ENCODE results near the gene DAZAP1.
"Not testable (repeated sequence)": the region's sequence is repeated elsewhere in the genome, so short reads cannot be mapped to it uniquely, and the experiment has no call there.

DAZAP1 gene

DNA sequence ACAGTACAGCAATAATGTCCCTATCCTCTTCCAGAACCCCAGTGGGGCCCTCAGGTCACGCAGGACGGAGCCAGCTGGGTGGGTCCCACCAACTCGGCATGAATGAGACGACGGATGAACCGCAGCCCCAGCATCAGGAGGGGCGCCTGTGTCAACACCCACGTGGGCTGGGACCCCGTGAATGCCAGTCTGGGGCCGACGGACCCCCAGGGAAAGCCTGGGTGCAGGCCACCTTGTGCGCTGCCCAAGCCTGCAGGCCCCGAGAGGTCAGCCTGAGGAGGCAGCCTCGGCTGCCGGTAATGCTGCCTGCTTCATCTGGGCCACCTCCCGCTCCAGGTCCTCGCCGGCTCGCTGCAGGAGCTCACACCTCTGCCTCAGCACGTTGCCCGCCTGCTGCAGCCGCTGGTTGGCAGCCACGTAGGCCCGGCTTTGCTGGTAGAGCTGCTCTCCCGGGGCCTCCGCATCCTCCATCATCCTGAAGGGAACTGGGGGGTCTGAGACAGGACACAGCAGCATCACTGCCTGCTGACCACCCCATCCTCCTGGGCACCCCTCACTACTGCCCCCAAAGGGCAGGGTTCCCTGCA, 67.5 kb downstream of the DAZAP1 start:
- no peak for DNase-seq

DNA sequence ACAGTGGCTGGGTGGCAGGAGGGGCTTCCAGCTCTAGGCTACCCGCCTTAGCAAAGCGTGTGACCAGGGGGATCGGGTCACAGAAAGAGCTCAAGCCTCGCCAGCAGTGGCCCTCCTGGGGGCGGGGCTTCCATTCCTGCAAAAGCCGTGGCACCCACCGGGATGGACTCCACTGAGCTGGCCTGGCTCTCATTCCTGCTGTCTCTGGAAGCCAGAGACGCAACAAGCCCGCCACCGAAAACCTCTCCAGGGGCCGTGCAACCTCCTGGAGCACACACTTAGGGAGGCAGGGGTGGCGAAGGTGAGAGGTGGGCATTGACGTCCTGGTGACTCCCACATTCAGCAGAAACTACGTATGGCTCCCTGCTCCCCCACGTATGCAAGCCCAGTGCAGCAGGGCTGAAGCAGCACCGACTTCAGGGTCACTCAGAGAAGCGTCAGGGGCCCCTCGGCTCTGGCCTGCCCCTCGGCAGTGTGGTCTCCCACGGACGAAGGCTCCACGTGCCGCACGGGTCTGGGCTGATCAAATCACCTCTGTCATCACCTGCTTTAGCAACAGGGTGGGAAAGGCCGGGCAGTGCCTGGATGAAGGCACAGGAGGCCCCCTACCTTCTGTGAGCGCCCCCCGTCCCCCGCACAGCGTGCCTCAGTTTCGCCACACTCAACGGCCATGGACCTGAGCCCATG, 68.5 kb downstream of the DAZAP1 start:
- no peak for DNase-seq

DNA sequence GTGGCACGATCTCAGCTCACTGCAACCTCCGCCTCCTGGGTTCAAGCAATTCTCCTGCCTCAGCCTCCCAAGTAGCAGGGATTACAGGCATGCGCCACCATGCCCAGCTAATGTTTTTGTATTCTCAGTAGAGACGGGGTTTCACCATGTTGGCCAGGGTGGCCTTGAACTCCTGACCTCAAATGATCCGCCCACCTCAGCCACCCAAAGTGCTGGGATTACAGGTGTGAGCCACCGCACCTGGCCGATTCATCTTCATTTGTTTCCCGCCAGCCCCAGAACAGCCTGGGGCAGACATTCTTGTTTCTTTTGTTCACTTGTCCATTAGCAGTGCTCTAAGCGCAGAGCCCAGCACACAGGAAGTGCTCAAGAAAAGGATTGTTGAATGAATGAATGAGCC, 69.7 kb downstream of the DAZAP1 start:
- DNase-seq, result not testable (repeated sequence)

DNA sequence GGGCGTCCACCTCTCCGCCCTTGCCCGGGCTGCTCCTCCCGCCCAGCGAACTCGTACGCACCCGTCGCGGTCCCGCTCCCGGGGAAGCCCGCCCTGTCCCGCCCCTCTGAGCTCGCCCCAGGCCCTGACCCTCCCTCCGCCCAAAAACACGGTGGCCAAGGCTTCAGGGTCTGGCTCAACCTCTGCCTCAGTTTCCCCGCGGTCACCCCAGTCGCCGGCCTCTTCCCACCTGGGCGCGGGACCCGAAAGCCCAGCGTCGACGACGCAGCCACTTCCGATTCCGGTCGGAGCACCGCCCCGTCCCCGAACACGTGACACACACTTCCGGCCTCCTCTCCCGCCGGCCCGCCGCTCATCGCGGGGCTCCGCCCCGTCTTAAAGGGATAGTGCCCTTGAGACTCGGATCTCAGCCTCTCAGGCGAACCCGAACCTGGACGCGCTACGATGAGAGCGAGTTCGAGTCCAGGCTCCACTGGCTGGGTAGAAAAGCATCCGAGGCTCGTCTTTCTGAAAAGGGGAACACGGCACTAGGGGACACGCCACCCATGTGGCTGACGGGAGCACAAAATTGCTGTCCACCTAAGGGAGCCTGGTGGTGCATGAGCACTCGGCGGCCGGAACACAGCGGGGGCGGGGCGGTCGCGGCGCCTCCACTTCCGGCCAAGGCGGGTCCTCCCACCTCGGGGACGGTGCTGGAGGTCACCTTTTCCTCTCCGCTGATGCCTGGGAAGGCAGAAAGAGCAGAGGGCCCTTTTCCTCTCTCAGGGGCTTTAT, 71.7 kb downstream of the DAZAP1 start, which contains the start of gene C19orf25:
Gene C19orf25, minus strand, starts transcription at position 282 of the 774 bp plus-strand sequence. CDS start 312 bp downstream, outside the sequence.
- DNase-seq, result peak; percentile 90

DNA sequence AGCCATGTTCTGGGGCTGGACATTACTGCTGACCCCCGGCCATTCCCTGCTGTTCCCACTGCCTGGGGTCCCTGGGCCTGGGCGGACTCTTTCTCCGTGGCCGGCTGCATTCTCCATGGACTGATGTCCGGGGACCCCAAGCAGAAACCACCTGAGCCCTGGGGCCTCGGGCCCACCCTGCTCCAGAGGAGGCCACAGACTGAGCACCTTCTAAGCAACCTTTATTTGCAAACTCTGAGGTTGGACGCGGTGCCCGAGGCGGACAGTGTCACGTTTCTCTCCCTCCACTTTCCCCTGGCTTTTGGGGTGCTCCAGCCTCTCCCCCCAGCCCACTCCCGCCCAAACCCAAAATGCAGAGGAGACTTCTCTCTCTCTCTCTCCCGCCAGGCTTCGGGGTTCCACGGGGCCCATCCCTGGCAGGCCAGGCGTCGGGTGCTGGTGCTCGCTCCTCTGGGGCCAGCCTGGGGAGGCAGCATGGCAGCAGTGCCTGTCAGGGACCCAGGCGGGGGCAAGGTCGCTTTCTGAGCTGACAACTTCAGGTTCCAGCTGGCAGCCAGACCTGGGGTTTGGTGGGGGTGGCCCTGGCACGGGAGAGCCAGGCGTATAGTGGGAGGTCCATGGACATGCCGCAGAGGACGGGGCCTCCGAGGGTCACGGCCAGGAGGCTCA, 74.0 kb downstream of the DAZAP1 start:
- no peak for DNase-seq

DNA sequence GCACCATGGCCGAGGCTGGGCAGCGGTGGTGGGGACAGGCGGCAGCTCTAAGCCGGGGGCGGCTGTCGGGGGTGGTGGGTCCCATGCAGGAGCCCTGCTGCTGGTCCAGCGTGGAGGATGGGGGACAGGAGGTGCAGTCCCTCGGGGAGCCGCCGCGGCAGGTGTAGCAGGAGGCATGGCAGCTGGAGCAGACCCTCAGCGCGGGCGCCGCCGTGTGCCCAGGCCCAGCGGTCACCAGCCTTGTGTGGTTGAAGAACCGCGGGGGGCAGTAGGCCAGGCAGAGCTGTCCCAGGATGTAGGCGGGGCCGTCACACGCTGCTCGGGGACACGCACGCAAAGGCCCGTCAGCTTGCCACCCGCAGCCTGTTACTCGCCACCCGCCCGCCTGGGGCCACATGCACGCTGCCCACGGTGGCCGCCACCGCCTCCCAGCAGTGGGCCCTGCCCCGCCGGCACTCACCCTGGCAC, 74.5 kb downstream of the DAZAP1 start:
- DNase-seq, result no peak

DNA sequence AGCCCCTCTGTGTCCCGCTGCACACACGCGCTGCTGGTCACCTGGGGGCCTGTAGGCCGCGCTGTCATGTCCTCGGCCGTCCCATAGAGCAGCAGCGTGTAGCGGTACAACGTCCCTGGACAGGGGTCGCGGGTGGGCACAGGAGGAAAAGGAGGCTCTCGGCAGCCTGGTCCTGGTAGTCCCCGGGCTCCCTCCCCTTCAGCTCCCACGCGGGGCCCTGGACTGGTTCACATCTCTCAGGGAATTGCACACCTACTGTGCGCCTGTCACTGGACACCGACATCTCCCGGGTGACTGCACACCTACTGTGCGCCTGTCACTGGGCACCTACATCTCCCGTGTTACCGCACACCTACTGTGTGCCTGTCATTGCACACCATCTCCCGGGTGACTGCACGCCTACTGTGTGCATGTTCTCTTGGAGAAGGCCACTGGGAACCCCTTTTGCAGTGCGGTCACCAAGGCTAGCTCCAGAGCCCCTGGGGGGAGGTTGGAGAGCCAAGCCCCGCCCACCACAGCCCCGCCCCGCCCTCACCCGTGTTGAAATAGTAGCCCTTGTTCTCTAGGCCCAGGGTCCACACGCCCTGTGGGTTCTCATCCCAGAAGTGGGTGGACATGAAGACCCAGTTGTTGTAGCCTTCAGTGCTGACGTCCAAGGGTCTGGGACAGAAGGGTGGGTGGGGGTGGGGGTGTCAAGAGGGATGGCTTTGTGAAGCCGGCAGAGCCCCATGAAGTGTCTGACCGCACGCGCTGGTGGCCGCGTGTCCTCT, 75.2 kb downstream of the DAZAP1 start:
- DNase-seq, result no peak

DNA sequence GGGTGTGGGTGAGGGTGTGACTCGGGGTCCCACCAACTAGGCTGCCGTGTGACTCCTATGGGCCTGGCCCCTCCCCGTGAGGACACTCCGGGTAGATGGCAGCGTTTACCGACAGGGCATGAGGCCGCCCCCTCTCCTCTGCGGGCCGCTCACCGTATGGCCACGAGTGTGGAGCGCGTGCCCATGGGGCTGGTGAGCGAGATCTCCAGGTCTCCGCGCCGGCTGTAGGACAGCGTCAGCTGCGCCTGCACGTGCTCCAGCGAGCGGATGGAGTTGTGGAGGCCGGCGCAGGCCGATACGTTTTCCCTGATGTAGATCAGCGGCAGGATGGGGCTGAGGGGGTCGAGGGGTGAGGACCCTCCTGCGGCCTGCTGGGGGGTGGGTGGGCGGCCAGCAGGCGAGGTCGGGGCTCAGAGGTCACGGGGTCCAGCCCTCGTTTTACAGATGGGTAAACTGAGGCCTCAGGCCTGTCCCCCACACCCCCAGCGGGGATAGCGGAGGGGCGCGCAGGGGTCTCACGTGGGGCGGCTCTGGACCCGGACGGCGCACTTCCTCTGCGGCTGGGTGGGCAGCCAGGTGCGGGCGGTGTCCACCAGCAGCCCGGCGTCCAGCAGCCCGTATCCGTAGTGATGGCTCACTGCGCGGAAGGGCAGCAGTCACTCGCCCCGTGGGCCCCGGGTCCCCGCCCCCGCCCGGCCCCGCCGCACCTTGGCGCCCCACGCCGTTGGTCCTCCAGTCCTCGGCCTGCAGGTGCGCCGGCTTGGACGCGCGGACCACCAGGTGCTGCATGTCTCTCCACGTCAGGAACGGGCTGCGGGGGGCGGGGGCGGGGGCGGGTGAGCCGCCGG, 76.0 kb downstream of the DAZAP1 start:
- no peak for DNase-seq

DNA sequence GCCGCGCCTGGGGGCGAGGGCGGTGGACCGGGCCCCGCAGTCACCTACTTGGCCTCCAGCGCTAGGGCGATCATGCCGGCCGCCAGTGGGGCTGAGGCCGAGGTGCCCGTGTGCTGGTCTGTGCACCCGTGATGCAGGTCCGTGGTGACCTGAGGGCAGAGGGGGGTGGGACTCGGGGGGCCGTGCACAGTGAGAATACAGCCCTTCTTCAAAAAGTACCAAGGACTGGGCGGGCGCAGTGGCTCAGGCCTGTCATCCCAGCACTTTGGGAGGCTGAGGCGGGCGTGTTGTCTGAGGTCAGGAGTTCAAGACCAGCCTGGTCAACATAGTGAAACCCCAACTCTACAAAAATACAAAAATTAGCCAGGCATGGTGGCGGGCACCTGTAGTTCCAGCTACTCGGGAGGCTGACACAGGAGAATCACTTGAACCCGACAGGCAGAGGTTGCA, 76.6 kb downstream of the DAZAP1 start:
- no peak for DNase-seq

Measured in COR-L47 (cell line).